ENCODE data around the gene OR51B4. TPM values are rescaled to one million over a fixed set of nuclear protein-coding genes. Genes with fewer than 3 reads are reported as not detected.

Gene OR51B4
- total RNA-seq, 1 experiment from 2014 or later = not detected

GRCh38 chr11:5324197-5324596 lies 22.5 kb upstream of the OR51B4 start, which contains the start of gene OR51B2:
Gene OR51B2 (minus strand): TSS chr11:5324297. CDS start chr11:5324297, 0 bp downstream.
- Histone ChIP-seq H3K9me3 (ENCODE audit: control insufficient read depth, low read depth, low read length) (no peaks in the 10 kb centered on the region), H2BK15ac (ENCODE audit: low read depth, low read length) (no peak within 1 kb of the TSS), H2AFZ (ENCODE audit: low read length) (no peak within 1 kb of the TSS), H3K79me2 (ENCODE audit: insufficient read depth, low read length) (no peaks in the 10 kb centered on the region), H3K14ac (ENCODE audit: insufficient read depth, low read length) (no peak within 1 kb of the TSS), H3K27me3 (ENCODE audit: insufficient read depth, low read length) (no peaks in the 10 kb centered on the region), H2BK5ac (ENCODE audit: insufficient read length, low read length) (no peak within 1 kb of the TSS), H3K18ac (ENCODE audit: insufficient read length, low read depth, low read length) (no peak within 1 kb of the TSS), H4K20me1 (ENCODE audit: control insufficient read depth, insufficient read depth, insufficient read length) (no peaks in the 10 kb centered on the region), H3K27ac (ENCODE audit: insufficient read length, low read depth, low read length) (no peak within 1 kb of the TSS), H2BK120ac (ENCODE audit: low read depth, low read length, poor library complexity, severe bottlenecking) (no peak within 1 kb of the TSS), H2BK20ac (ENCODE audit: low read depth, low read length, poor library complexity, severe bottlenecking) (no peak within 1 kb of the TSS), H3K23me2 (ENCODE audit: insufficient read length, low read depth, low read length, poor library complexity, severe bottlenecking) (no peaks in the 10 kb centered on the region), H2AK5ac (ENCODE audit: insufficient read length, low read length) (no peak within 1 kb of the TSS), H3K4ac (ENCODE audit: low read depth, low read length) (no peak within 1 kb of the TSS), H2BK12ac (ENCODE audit: insufficient read length, low read depth, low read length) (no peak within 1 kb of the TSS), H3K23ac (ENCODE audit: insufficient read length, low read depth, low read length) (no peak within 1 kb of the TSS), H3T11ph (ENCODE audit: low read length) (no peak within 1 kb of the TSS), H4K91ac (ENCODE audit: insufficient read length, low read depth, low read length) (no peak within 1 kb of the TSS), H3K56ac (ENCODE audit: insufficient read length, low read depth, low read length) (no peak within 1 kb of the TSS), H3K4me2 (ENCODE audit: insufficient read depth, insufficient read length, low read length) (no peak within 1 kb of the TSS), H3K4me1 (ENCODE audit: insufficient read depth, low read length) (no peaks in the 10 kb centered on the region), H3K9ac (ENCODE audit: extremely low read depth, insufficient read length, low read length) (no peak within 1 kb of the TSS), H3K79me1 (ENCODE audit: insufficient read depth, low read depth, low read length, poor library complexity, severe bottlenecking) (no peaks in the 10 kb centered on the region), H4K5ac (ENCODE audit: insufficient read length, low read depth, low read length) (no peak within 1 kb of the TSS), H4K8ac (replicated peaks; ENCODE audit: insufficient read length, low read depth, low read length) (no peak within 1 kb of the TSS)
- H3K27ac Mint-ChIP-seq = no peak within 1 kb of the TSS
- no peaks in the 10 kb centered on the region for H3K36me3 Mint-ChIP-seq (ENCODE audit: insufficient read depth in 1 of 3, low read depth in 3 of 3)
- WGBS (ENCODE audit: extremely low coverage, insufficient read length, low lambda C conversion rate) = no CpG with 5 or more reads among the region's 3 CpGs
- H3K4me3 Mint-ChIP-seq = no peak within 1 kb of the TSS
- H3K27me3 Mint-ChIP-seq (ENCODE audit: low read depth) = no peaks in the 10 kb centered on the region
- H3K9me3 Mint-ChIP-seq = no peaks in the 10 kb centered on the region
- TF ChIP-seq, protein P1, sequence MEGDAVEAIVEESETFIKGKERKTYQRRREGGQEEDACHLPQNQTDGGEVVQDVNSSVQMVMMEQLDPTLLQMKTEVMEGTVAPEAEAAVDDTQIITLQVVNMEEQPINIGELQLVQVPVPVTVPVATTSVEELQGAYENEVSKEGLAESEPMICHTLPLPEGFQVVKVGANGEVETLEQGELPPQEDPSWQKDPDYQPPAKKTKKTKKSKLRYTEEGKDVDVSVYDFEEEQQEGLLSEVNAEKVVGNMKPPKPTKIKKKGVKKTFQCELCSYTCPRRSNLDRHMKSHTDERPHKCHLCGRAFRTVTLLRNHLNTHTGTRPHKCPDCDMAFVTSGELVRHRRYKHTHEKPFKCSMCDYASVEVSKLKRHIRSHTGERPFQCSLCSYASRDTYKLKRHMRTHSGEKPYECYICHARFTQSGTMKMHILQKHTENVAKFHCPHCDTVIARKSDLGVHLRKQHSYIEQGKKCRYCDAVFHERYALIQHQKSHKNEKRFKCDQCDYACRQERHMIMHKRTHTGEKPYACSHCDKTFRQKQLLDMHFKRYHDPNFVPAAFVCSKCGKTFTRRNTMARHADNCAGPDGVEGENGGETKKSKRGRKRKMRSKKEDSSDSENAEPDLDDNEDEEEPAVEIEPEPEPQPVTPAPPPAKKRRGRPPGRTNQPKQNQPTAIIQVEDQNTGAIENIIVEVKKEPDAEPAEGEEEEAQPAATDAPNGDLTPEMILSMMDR (conservative IDR thresholded peaks at IDR 0.05) = no peak
- no peak for DNase-seq
- no peaks in the 10 kb centered on the region for H3K4me1 Mint-ChIP-seq

Measured in H9 (cell line).